Type B pancreatic cell (in vitro differentiated cells): ENCODE measurements around the gene HINFP. TPM values are rescaled to one million over a fixed set of nuclear protein-coding genes. Genes with fewer than 3 reads are reported as not detected.

Experiments used
- DNase-seq: peaks from one replicate; pipeline ENCODE4 v3.0.0; 2021; ENCODE audit warnings: mixed read lengths; ENCODE audit not compliant: unreplicated experiment; ENCODE audit errors: extremely low spot score
- H3K27ac Mint-ChIP-seq: 2 replicates; pipeline ENCODE4 v1.8.0; 2021; ENCODE audit warnings: mild to moderate bottlenecking, mixed read lengths
- H3K27me3 Mint-ChIP-seq: 2 replicates; pipeline ENCODE4 v1.8.0; 2021; ENCODE audit warnings: mixed read lengths
- H3K36me3 Mint-ChIP-seq: 2 replicates; pipeline ENCODE4 v1.8.0; 2021; ENCODE audit warnings: mixed read lengths
- H3K4me1 Mint-ChIP-seq: one replicate; pipeline ENCODE4 v1.8.0; 2021; ENCODE audit warnings: mixed read lengths; ENCODE audit not compliant: unreplicated experiment
- H3K4me3 Mint-ChIP-seq: 2 replicates; pipeline ENCODE4 v1.8.0; 2021; ENCODE audit warnings: mild to moderate bottlenecking, mixed read lengths
- H3K9me3 Mint-ChIP-seq: 2 replicates; pipeline ENCODE4 v1.8.0; 2021; ENCODE audit warnings: mixed read lengths
- total RNA-seq: library from RNA; stranded (reverse); gene quantifications from 2 replicates; pipeline ENCODE4 v1.2.1, GENCODE V29; 2021; ENCODE audit warnings: low replicate concordance
- TF ChIP-seq, protein P1 (sequence below): fragments of 200-600 bp; sonication (generic); conservative IDR thresholded peaks from 2 replicates; pipeline ENCODE4 v1.5.0; 2021; ENCODE audit warnings: antibody characterized with exemption, mild to moderate bottlenecking

HINFP gene
- total RNA-seq, 1 donor from 2014 or later, result 33.0 TPM

GRCh38 chr11:119103793-119104192, 17.6 kb upstream of the HINFP start:
- peaks cover 41% of the 10 kb centered on the region for H3K4me1 Mint-ChIP-seq
- DNase-seq, result no peak
- no peaks in the 10 kb centered on the region for H3K9me3 Mint-ChIP-seq
- peaks cover 3% of the 10 kb centered on the region for H3K36me3 Mint-ChIP-seq
- peak overlapping the region; percentile 72 for H3K4me3 Mint-ChIP-seq
- TF ChIP-seq, protein P1, sequence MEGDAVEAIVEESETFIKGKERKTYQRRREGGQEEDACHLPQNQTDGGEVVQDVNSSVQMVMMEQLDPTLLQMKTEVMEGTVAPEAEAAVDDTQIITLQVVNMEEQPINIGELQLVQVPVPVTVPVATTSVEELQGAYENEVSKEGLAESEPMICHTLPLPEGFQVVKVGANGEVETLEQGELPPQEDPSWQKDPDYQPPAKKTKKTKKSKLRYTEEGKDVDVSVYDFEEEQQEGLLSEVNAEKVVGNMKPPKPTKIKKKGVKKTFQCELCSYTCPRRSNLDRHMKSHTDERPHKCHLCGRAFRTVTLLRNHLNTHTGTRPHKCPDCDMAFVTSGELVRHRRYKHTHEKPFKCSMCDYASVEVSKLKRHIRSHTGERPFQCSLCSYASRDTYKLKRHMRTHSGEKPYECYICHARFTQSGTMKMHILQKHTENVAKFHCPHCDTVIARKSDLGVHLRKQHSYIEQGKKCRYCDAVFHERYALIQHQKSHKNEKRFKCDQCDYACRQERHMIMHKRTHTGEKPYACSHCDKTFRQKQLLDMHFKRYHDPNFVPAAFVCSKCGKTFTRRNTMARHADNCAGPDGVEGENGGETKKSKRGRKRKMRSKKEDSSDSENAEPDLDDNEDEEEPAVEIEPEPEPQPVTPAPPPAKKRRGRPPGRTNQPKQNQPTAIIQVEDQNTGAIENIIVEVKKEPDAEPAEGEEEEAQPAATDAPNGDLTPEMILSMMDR, result no peak
- H3K27me3 Mint-ChIP-seq, result no peaks in the 10 kb centered on the region
- H3K27ac Mint-ChIP-seq, result peak overlapping the region; percentile 99

GRCh38 chr11:119106564-119107537, 14.5 kb upstream of the HINFP start, which contains the start of gene C2CD2L:
Gene C2CD2L, plus strand, starts transcription at chr11:119107344. Its CDS starts 398 bp downstream, at chr11:119107742.
- H3K27ac Mint-ChIP-seq, result peak within 1 kb of the TSS; percentile 92
- TF ChIP-seq, protein P1, result no peak
- no peaks in the 10 kb centered on the region for H3K9me3 Mint-ChIP-seq
- peaks cover 34% of the 10 kb centered on the region for H3K4me1 Mint-ChIP-seq
- peaks cover 3% of the 10 kb centered on the region for H3K36me3 Mint-ChIP-seq
- peak within 1 kb of the TSS; percentile 91 for H3K4me3 Mint-ChIP-seq
- no peaks in the 10 kb centered on the region for H3K27me3 Mint-ChIP-seq
- peak; percentile 87 for DNase-seq

DNA sequence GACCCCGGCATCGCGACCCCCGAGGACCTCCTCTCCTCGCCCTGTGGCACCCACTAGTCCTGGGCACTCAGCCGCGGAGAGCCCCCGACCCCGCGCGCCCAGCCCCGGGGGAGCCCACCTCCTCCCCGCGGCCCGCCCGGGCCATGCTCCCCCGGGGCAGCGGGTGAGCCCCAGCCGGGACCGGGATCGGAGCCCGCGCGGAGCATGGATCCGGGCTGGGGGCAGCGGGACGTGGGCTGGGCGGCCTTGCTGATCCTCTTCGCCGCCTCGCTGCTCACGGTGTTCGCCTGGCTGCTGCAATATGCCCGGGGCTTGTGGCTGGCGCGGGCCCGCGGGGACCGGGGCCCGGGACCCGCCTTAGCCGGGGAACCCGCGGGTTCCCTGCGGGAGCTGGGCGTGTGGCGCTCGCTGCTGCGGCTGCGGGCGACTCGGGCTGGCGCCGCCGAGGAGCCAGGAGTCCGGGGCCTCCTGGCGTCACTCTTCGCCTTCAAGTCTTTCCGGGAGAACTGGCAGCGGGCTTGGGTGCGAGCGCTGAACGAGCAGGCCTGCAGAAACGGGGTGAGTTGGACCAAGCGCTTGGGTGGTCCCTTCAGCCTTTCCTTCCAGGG, 13.7 kb upstream of the HINFP start:
- Mint-ChIP-seq H3K27me3 (no peaks in the 10 kb centered on the region), H3K36me3 (peaks cover 4% of the 10 kb centered on the region), H3K4me3 (peak overlapping the region; percentile 89), H3K27ac (peak overlapping the region; percentile 92), H3K4me1 (peaks cover 29% of the 10 kb centered on the region), H3K9me3 (no peaks in the 10 kb centered on the region)
- TF ChIP-seq, protein P1, result no peak
- DNase-seq, result no peak

DNA sequence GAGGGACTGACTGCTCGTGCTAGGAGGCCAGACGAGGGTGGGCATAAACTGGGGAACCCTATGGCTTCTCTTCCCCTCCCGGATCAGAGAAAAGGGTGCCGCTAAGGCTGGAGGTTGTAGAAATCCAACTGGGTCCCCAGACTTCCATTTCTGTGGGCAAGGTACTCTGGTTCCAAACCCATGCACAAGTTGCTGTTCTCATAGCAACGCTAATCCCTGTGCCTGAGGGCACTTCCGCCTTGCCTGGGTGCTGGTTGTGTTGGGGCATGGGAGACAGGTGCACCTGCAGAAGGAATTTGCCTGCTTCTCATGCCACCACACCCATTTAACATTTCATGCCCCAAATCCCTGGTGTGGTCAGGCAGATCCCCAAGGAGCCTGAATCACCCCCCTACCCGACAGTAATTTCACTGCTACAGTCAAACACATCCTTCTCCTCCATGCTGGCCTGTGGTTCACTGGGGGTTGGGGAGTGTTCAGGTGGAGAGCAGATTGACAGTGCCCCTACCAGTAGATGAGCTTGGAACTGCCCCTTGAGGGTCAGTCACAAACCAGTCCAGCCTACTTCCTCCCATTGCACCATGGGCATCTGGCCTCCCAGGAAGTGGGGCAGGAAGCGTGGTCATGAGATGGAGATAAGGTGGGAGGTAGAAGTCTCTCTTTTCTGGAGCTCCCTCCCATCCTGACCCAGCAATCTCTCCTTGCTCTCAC, 13.1 kb upstream of the HINFP start:
- TF ChIP-seq, protein P1, result no peak
- Mint-ChIP-seq H3K4me3 (peak overlapping the region; percentile 89), H3K27me3 (no peaks in the 10 kb centered on the region), H3K36me3 (peaks cover 4% of the 10 kb centered on the region), H3K9me3 (no peaks in the 10 kb centered on the region), H3K27ac (peak overlapping the region; percentile 92), H3K4me1 (peaks cover 29% of the 10 kb centered on the region)
- no peak for DNase-seq

DNA sequence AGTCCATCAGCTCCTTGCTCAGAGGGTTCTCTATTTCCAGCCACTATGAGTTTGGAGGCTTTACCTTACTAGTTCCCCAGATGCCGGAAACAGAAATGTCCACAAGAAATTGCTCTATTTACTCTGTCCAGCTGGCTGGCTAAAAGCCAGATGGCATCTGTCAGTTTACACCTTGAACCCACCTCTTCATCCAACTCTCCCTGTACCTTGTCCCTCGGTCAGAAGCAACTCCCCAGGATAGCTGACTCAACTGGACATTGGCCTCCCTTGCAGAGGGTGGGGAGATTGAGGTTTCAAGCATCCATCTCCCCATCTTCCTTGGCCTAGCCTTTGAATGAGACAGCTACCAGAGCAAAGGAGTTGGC, 12.5 kb upstream of the HINFP start:
- peak overlapping the region; percentile 89 for H3K4me3 Mint-ChIP-seq
- H3K9me3 Mint-ChIP-seq, result no peaks in the 10 kb centered on the region

More for the DNA sequence above, 12.5 kb upstream of the HINFP start:
- H3K36me3 Mint-ChIP-seq, result peaks cover 4% of the 10 kb centered on the region
- H3K27me3 Mint-ChIP-seq, result no peaks in the 10 kb centered on the region
- no peak for DNase-seq
- peak overlapping the region; percentile 92 for H3K27ac Mint-ChIP-seq
- H3K4me1 Mint-ChIP-seq, result peaks cover 27% of the 10 kb centered on the region
- TF ChIP-seq, protein P1, result no peak
